Stomach (tissue), 9 donors: Measurements from ENCODE around the gene IQGAP3. TPM values are rescaled to one million over a fixed set of nuclear protein-coding genes. Genes with fewer than 3 reads are reported as not detected.

Experiments
- DNase-seq, 2 donors: peaks; one replicate each; pipeline versions ENCODE4 v3.0.0 to v3.0.0-alpha.2; 2013 to 2019
- H3K27ac ChIP-seq, 5 donors: fragments of 200-600 bp in 4 of 5; sonication (generic) in 4 of 5; one replicate each; pipeline ENCODE4 v1.5.1; 2013 to 2019; ENCODE audit warnings: mild to moderate bottlenecking in 1 of 5, moderate library complexity in 1 of 5
- H3K27me3 ChIP-seq, 3 donors: fragments of 200-600 bp; sonication (generic); one replicate each; pipeline ENCODE4 v1.5.1; 2017 to 2019; ENCODE audit warnings: mixed run types in 1 of 3
- H3K36me3 ChIP-seq, 4 donors: fragments of 200-600 bp; sonication (generic); 1 replicate in 3 of 4; 2 replicates in 1 of 4; pipeline ENCODE4 v1.5.1; 2016 to 2019
- H3K4me1 ChIP-seq, 4 donors: fragments of 200-600 bp; sonication (generic); one replicate each; pipeline ENCODE4 v1.5.1; 2016 to 2019
- H3K4me3 ChIP-seq, 4 donors: fragments of 200-600 bp; sonication (generic) in 3 of 4; one replicate each; pipeline ENCODE4 v1.5.1; 2016 to 2019; ENCODE audit warnings: mild to moderate bottlenecking in 1 of 4
- H3K9me3 ChIP-seq, 4 donors: fragments of 200-600 bp; sonication (generic); one replicate each; pipeline ENCODE4 v1.5.1; 2016 to 2019
- CTCF ChIP-seq, 7 experiments: fragments of 450-650 bp in 4 of 7; fragments of 200-600 bp in 3 of 7; sonication (generic) in 3 of 7; IDR thresholded peaks; one replicate each; pipeline ENCODE4 v1.5.1; 2016 to 2019; ENCODE audit warnings: antibody characterized with exemption in 7 of 7, control low read depth in 2 of 7, mild to moderate bottlenecking in 1 of 7
- EP300 ChIP-seq: sonication (generic); formaldehyde crosslinking; IDR thresholded peaks from one replicate; pipeline ENCODE4 v1.6.1; 2017; ENCODE audit warnings: antibody characterized with exemption
- POLR2A ChIP-seq, 4 donors: fragments of 450-650 bp; IDR thresholded peaks; one replicate each; pipeline ENCODE4 v1.6.1; 2016; ENCODE audit warnings: antibody characterized with exemption in 4 of 4, control low read depth in 2 of 4, mild to moderate bottlenecking in 1 of 4, moderate library complexity in 1 of 4
- POLR2AphosphoS5 ChIP-seq, 3 donors: sonication (generic); formaldehyde crosslinking; IDR thresholded peaks; one replicate each; pipeline ENCODE4 v1.6.1; 2016; ENCODE audit warnings: antibody characterized with exemption in 3 of 3
- WGBS, 5 donors: extraction: QIAGEN DNeasy Blood & Tissue Kit in 3 of 5; methylation state at CpG; one replicate each; pipeline versions ENCODE4 v1.1.5 to v1.1.7; 2013 to 2018; 5-methylcytosine and 5-hydroxymethylcytosine counted together
- intact Hi-C: fragments of 100-400 bp; cut with DNase I; formaldehyde crosslinking; loops from one replicate; pipeline ENCODE4 v1.15.1; 2023; ENCODE audit warnings: low total_unique reads
- polyA plus RNA-seq, 3 donors: library from polyadenylated mRNA; stranded (reverse); fragments of 200-250 nt; gene quantifications; one replicate each; pipeline ENCODE4 v1.2.3, GENCODE V29; 2013
- total RNA-seq, 5 donors: library from RNA; depleted of rRNA; stranded (reverse); fragments of >200 nt; gene quantifications; one replicate each; pipeline versions ENCODE4 v1.1.0 to v1.2.3, GENCODE V29; 2014 to 2016
- donor health status: healthy with polysubstance abuse.
- donor health status: Bipolar disorder and iron deficiency.
- donor health status: healthy.

The IQGAP3 gene
- total and polyA plus RNA-seq, 8 donors = 1.2 to 22.2 (median 9.3) TPM

- DNase-seq = peak in 1 of 2 donors; percentile 31
- Histone ChIP-seq H3K4me1 (peaks cover 51 to 75% (median 65%) of the 10 kb centered on the region in 4 donors), H3K4me3 (peak overlapping the region in 2 of 4 donors; percentile 80 to 95), H3K9me3 (no peaks in the 10 kb centered on the region), H3K27ac (peak overlapping the region; percentile 99 to 100 (median 100)), H3K27me3 (no peaks in the 10 kb centered on the region), H3K36me3 (no peaks in the 10 kb centered on the region)
- WGBS, 5 donors = 19 to 50% (median 46%) methylated on average over 1 of the region's 1 CpG
- intact Hi-C loops = no loop called here
- no peak for TF ChIP-seq POLR2A (IDR thresholded peaks at IDR 0.05)
- no peak for TF ChIP-seq CTCF (IDR thresholded peaks at IDR 0.05)
- no peak for TF ChIP-seq POLR2AphosphoS5 (IDR thresholded peaks at IDR 0.05)
- TF ChIP-seq EP300 = no peak
Observed at GRCh38 chr1:156502391-156502893, 69.9 kb downstream of the IQGAP3 start.

DNA sequence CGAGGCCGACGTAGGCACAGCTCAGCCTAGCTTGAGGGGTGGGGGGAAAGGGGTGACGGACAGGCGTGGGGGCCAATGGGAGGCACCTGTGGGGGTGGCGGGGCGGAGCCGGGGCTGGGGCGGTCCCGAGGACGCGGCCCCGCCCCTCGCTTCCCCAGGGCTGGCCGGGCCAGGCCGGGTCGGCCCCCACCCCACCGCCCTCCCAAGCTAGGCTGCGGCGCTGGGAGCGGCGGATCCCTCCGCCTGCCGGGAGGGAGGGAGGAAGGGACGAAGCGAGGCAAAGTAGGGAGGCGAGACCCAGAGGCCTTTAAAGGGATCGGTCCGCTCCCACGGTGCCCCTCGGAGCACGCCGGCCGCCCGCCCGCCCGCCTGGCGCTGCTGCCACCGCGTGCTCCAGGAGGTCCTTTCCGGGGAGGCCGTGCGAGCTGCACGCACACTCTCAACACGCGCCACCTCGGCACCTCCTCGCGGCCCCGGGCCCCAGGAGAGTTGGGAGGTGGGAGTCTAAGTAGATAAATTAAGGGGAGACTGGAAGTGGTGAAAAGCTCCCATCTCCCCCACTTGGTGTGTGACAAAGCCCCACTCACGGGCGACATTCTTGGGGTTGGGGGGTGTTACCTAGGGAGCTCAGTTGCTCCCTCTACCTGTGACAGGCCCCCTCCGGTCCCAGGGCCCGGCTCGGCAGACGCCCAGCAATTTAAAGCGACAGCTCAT is 71.4 kb downstream of the IQGAP3 start:
- Histone ChIP-seq H3K4me1 (peaks cover 66 to 78% (median 77%) of the 10 kb centered on the region in 4 donors), H3K36me3 (no peaks in the 10 kb centered on the region), H3K9me3 (no peaks in the 10 kb centered on the region), H3K27ac (peak overlapping the region; percentile 99 to 100 (median 100)), H3K27me3 (no peaks in the 10 kb centered on the region), H3K4me3 (peak overlapping the region; percentile 80 to 95 (median 88))
- intact Hi-C loops = no loop called here
- WGBS, 5 donors = 0 to 1% (median 0%) methylated on average over 30 to 56 of the region's 57 CpGs
- TF ChIP-seq POLR2AphosphoS5 (IDR thresholded peaks at IDR 0.05) = peak; percentile 97 to 99 (median 99)
- TF ChIP-seq EP300 = peak; percentile 17
- peak in 5 of 7 experiments; percentile 26 to 65 (median 50) for TF ChIP-seq CTCF (IDR thresholded peaks at IDR 0.05)
- peak in 2 of 4 donors; percentile 72 to 84 for TF ChIP-seq POLR2A (IDR thresholded peaks at IDR 0.05)
- DNase-seq = peak; percentile 95 to 99

DNA sequence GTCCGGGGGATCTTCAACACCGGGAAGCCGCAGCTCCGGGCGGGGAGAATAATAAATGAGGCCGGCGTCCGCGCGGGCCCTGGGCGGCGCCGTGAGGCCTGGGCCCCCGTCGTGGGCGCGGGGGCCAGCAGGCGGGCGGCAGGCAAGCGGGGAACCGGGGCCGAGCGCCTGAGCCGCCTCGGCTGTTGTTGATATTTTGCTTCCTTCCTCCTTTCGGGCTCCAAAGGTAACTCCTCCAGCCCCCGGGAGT is 71.9 kb downstream of the IQGAP3 start, which contains the start of gene MEF2D:
Gene MEF2D (minus strand): TSS at position 233 of the 250 bp plus-strand sequence. CDS start 17,483 bp downstream, outside the sequence.
- DNase-seq = no peak
- Histone ChIP-seq H3K4me3 (peak within 1 kb of the TSS; percentile 80 to 95 (median 88)), H3K36me3 (no peaks in the 10 kb centered on the region), H3K27ac (peak within 1 kb of the TSS; percentile 99 to 100 (median 100)), H3K27me3 (no peaks in the 10 kb centered on the region), H3K4me1 (peaks cover 67 to 79% (median 77%) of the 10 kb centered on the region in 4 donors), H3K9me3 (no peaks in the 10 kb centered on the region)
- TF ChIP-seq POLR2A (IDR thresholded peaks at IDR 0.05) = no peak
- TF ChIP-seq CTCF (IDR thresholded peaks at IDR 0.05) = no peak
- peak in 1 of 3 donors; percentile 3 for TF ChIP-seq POLR2AphosphoS5 (IDR thresholded peaks at IDR 0.05)
- no peak for TF ChIP-seq EP300
- WGBS, 5 donors = 0% methylated on average over 16 to 27 of the region's 27 CpGs
- intact Hi-C loops = no loop called here

DNA sequence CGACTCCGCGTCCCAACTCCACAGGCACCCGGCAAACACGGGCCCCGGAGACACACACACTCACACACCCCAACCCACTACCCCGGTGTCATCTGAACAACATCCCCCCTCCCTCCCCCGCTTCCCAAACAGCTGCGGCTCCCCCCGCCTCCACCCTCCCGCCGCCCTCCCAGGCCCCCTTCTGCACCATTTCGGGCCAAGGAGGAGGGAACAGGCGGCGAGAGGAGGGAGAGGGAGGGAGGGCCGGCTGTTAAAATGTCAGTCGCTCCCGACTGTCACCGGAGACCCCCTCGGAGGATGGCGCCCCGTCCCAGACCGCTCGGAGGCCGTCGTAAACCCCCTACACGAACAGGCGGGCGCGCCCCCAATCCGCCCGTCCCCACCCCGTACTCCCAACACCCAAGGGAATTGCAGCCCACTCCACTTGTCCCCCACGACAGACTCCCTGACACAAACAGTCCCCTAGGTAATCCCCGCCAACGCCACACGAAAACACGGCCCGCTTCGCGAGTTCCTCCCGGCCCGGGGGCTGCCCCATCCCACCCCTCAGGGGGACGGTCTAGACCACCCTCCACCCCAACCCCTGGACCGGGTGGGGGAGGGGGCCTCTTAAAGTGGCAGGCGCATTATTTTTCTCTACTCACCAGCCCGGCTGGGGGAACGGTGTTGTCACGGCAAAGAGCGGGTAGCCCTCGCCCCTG is 72.4 kb downstream of the IQGAP3 start:
- 0 to 1% (median 1%) methylated on average over 21 to 51 of the region's 51 CpGs for WGBS, 5 donors
- intact Hi-C loops = no loop called here

More for the DNA sequence above, 72.4 kb downstream of the IQGAP3 start:
- Histone ChIP-seq H3K4me3 (peak overlapping the region; percentile 80 to 95 (median 88)), H3K4me1 (peaks cover 71 to 83% (median 80%) of the 10 kb centered on the region in 4 donors), H3K27me3 (no peaks in the 10 kb centered on the region), H3K9me3 (no peaks in the 10 kb centered on the region), H3K27ac (peak overlapping the region; percentile 98 to 100 (median 100)), H3K36me3 (peaks cover 0 to under 1% (median 0%) of the 10 kb centered on the region in 4 donors)
- TF ChIP-seq POLR2A (IDR thresholded peaks at IDR 0.05) = no peak
- no peak for TF ChIP-seq CTCF (IDR thresholded peaks at IDR 0.05)
- TF ChIP-seq EP300 = no peak
- TF ChIP-seq POLR2AphosphoS5 (IDR thresholded peaks at IDR 0.05) = no peak
- DNase-seq = peak in 1 of 2 donors; percentile 87
